H1 (cell line): Measurements from ENCODE around the gene ANKH. TPM values are rescaled to one million over a fixed set of nuclear protein-coding genes. Genes with fewer than 3 reads are reported as not detected.

Experiments used
- CTCF ChIA-PET: fragments of 300-600 bp; sonication (Branson Sonifier 250); formaldehyde crosslinking; loops from one replicate; lab custom pipeline; 2021; ENCODE audit not compliant: partially characterized antibody; lab: Charles Lee
- POLR2A ChIA-PET: fragments of 300-600 bp; sonication (Branson Sonifier 250); formaldehyde crosslinking; loops from one replicate; lab custom pipeline; 2021; ENCODE audit warnings: inconsistent platforms; ENCODE audit not compliant: partially characterized antibody; lab: Charles Lee
- DNase-seq, 2 experiments: peaks; one replicate each; pipeline versions ENCODE4 v3.0.0 to v3.0.0-alpha.2; 2010 to 2022; ENCODE audit warnings: low spot score in 2 of 2, low read depth in 1 of 2, mixed read lengths in 1 of 2
- FAIRE-seq: peaks from 2 replicates; lab custom pipeline; 2011; peaks lifted over from hg19 to GRCh38; lab: Jason Lieb, UNC
- H2AFZ ChIP-seq: 2 replicates; pipeline ENCODE4 v1.8.1; 2012; ENCODE audit warnings: low read length, inconsistent platforms
- H2AK5ac ChIP-seq: 2 replicates; pipeline ENCODE4 v1.6.1; 2013; ENCODE audit warnings: low read depth, low read length
- H2BK120ac ChIP-seq: replicated peaks from 2 replicates; pipeline ENCODE3; 2013; ENCODE audit warnings: low read depth, low read length, inconsistent platforms
- H2BK12ac ChIP-seq: 2 replicates; pipeline ENCODE4 v1.6.1; 2013; ENCODE audit warnings: low read depth, low read length
- H2BK15ac ChIP-seq: 2 replicates; pipeline ENCODE4 v1.6.1; 2013; ENCODE audit warnings: low read length
- H2BK20ac ChIP-seq: 2 replicates; pipeline ENCODE4 v1.6.1; 2013; ENCODE audit warnings: low read length
- H2BK5ac ChIP-seq: 2 replicates; pipeline ENCODE4 v1.6.1; 2013; ENCODE audit warnings: low read depth, low read length
- H3K14ac ChIP-seq: 2 replicates; pipeline ENCODE4 v1.6.1; 2013; ENCODE audit warnings: inconsistent platforms; ENCODE audit not compliant: insufficient read length
- H3K18ac ChIP-seq: 2 replicates; pipeline ENCODE4 v1.6.1; 2013; ENCODE audit warnings: low read length; ENCODE audit errors: extremely low read depth
- H3K23ac ChIP-seq: 2 replicates; pipeline ENCODE4 v1.6.1; 2013; ENCODE audit warnings: inconsistent platforms; ENCODE audit not compliant: insufficient read length
- H3K23me2 ChIP-seq: 2 replicates; pipeline ENCODE4 v1.6.1; 2013; ENCODE audit warnings: low read depth, low read length
- H3K27ac ChIP-seq: 2 replicates; pipeline ENCODE4 v1.6.1; 2011; ENCODE audit warnings: low read depth, low read length, inconsistent platforms
- H3K27me3 ChIP-seq, 4 experiments: replicated peaks in 1 of 4; 1 replicate in 1 of 4; 2 replicates in 3 of 4; pipeline versions ENCODE4 v1.6.1 to v1.8.1; 2011 to 2013; ENCODE audit warnings: low read length in 3 of 4, mild to moderate bottlenecking in 3 of 4, inconsistent platforms in 2 of 4, mixed read lengths in 2 of 4, moderate library complexity in 1 of 4; ENCODE audit not compliant: control insufficient read depth in 3 of 4, insufficient read depth in 3 of 4; ENCODE audit errors: extremely low read depth in 1 of 4
- H3K36me3 ChIP-seq, 4 experiments: 2 replicates each; pipeline versions ENCODE4 v1.6.1 to v1.8.1; 2011 to 2013; ENCODE audit warnings: mild to moderate bottlenecking in 4 of 4, low read length in 3 of 4, moderate library complexity in 2 of 4, control low read depth in 1 of 4, inconsistent platforms in 1 of 4; ENCODE audit not compliant: insufficient read depth in 4 of 4, control insufficient read depth in 2 of 4
- H3K4ac ChIP-seq: replicated peaks from 2 replicates; pipeline ENCODE3; 2013; ENCODE audit warnings: low read length, low read depth, mixed read lengths, inconsistent platforms; ENCODE audit not compliant: insufficient read length
- H3K4me1 ChIP-seq, 4 experiments: replicated peaks in 1 of 4; 1 replicate in 1 of 4; 2 replicates in 3 of 4; pipeline versions ENCODE4 v1.6.1 to v1.8.1; 2011 to 2013; ENCODE audit warnings: low read length in 3 of 4, inconsistent platforms in 2 of 4, mixed read lengths in 1 of 4; ENCODE audit not compliant: insufficient read depth in 4 of 4, control insufficient read depth in 3 of 4
- H3K4me2 ChIP-seq, 2 experiments: 2 replicates each; pipeline versions ENCODE4 v1.6.1 to v1.8.1; 2011 to 2013; ENCODE audit warnings: low read depth in 2 of 2, low read length in 2 of 2, control low read depth in 1 of 2, inconsistent platforms in 1 of 2, mild to moderate bottlenecking in 1 of 2; ENCODE audit not compliant: insufficient read depth in 1 of 2
- H3K4me3 ChIP-seq, 4 experiments: fragments of 200-600, 300-600 bp in 1 of 4; sonication (generic), shearing (Covaris generic), sonication (Bioruptor Twin) in 1 of 4; 2 replicates each; pipeline versions ENCODE4 v1.5.1 to v1.8.1; 2011 to 2016; ENCODE audit warnings: low read length in 4 of 4, low read depth in 3 of 4, control low read depth in 2 of 4, inconsistent platforms in 2 of 4, mild to moderate bottlenecking in 2 of 4, mixed read lengths in 1 of 4, moderate library complexity in 1 of 4; ENCODE audit not compliant: insufficient read depth in 2 of 4; ENCODE audit errors: extremely low read depth in 1 of 4
- H3K56ac ChIP-seq: replicated peaks from 2 replicates; pipeline ENCODE3; 2013; ENCODE audit warnings: low read depth, mild to moderate bottlenecking, mixed read lengths, low read length, inconsistent platforms; ENCODE audit not compliant: insufficient read length
- H3K79me1 ChIP-seq: 2 replicates; pipeline ENCODE4 v1.6.1; 2013; ENCODE audit warnings: low read depth, low read length, control low read depth
- H3K79me2 ChIP-seq, 2 experiments: 2 replicates each; pipeline versions ENCODE4 v1.6.1 to v1.8.1; 2012 to 2013; ENCODE audit warnings: low read length in 2 of 2, mild to moderate bottlenecking in 2 of 2, inconsistent platforms in 1 of 2; ENCODE audit not compliant: insufficient read depth in 2 of 2, control insufficient read depth in 1 of 2
- H3K9ac ChIP-seq, 4 experiments: replicated peaks in 1 of 4; 1 replicate in 1 of 4; 2 replicates in 3 of 4; pipeline versions ENCODE4 v1.6.1 to v1.8.1; 2011 to 2013; ENCODE audit warnings: low read depth in 3 of 4, low read length in 3 of 4, control low read depth in 2 of 4, mild to moderate bottlenecking in 2 of 4, moderate library complexity in 2 of 4, inconsistent platforms in 1 of 4; ENCODE audit errors: extremely low read depth in 1 of 4
- H3K9me3 ChIP-seq, 2 experiments: 2 replicates each; pipeline versions ENCODE4 v1.6.1 to v1.8.1; 2012 to 2013; ENCODE audit warnings: mild to moderate bottlenecking in 2 of 2, moderate library complexity in 2 of 2, control low read depth in 1 of 2, inconsistent platforms in 1 of 2, low read depth in 1 of 2, low read length in 1 of 2, mixed read lengths in 1 of 2; ENCODE audit not compliant: insufficient read depth in 2 of 2
- H4K20me1 ChIP-seq, 2 experiments: replicated peaks in 1 of 2; 2 replicates each; pipeline versions ENCODE3 to v1.8.1; 2011 to 2013; ENCODE audit warnings: inconsistent platforms in 2 of 2, low read length in 2 of 2, mild to moderate bottlenecking in 1 of 2; ENCODE audit not compliant: insufficient read depth in 2 of 2, control insufficient read depth in 1 of 2
- H4K5ac ChIP-seq: 2 replicates; pipeline ENCODE4 v1.6.1; 2013; ENCODE audit warnings: low read length, low read depth, mixed read lengths, inconsistent platforms; ENCODE audit not compliant: insufficient read length
- H4K8ac ChIP-seq: 2 replicates; pipeline ENCODE4 v1.8.0; 2013; ENCODE audit warnings: mild to moderate bottlenecking, moderate library complexity, low read length, inconsistent platforms; ENCODE audit not compliant: insufficient read depth; ENCODE audit errors: extremely low read depth
- H4K91ac ChIP-seq: replicated peaks from 2 replicates; pipeline ENCODE3; 2013; ENCODE audit warnings: low read length, mixed read lengths, inconsistent platforms; ENCODE audit not compliant: insufficient read length
- RBBP5 ChIP-seq: IDR thresholded peaks from 2 replicates; pipeline ENCODE4 v1.7.1; 2012; ENCODE audit warnings: low read depth, mild to moderate bottlenecking, inconsistent platforms, low read length, moderate library complexity, borderline replicate concordance
- SP1 ChIP-seq: IDR thresholded peaks from 2 replicates; pipeline ENCODE4 v1.6.1; 2011; ENCODE audit warnings: low read depth, low read length
- WGBS, 2 experiments: shearing (Covaris generic) in 1 of 2; methylation state at CpG; one replicate each; pipeline versions ENCODE4 v1.1.6 to v1.1.7; 2013 to 2015; ENCODE audit warnings: low lambda C conversion rate in 2 of 2, mixed read lengths in 2 of 2, inconsistent platforms in 1 of 2, low coverage in 1 of 2, missing lambda C conversion rate in 1 of 2; ENCODE audit not compliant: insufficient replicate concordance in 2 of 2, insufficient coverage in 1 of 2, insufficient read length in 1 of 2; ENCODE audit errors: extremely low coverage in 1 of 2, missing lambda C conversion rate in 1 of 2; 5-methylcytosine and 5-hydroxymethylcytosine counted together
- polyA plus RNA-seq, 7 experiments: library from polyadenylated mRNA; depleted of rRNA in 3 of 7; stranded (reverse) in 5 of 7; unstranded in 2 of 7; fragments of >200 nt in 5 of 7; fragments of 200-250 nt in 2 of 7; gene quantifications; 1 replicate in 5 of 7; 2 replicates in 1 of 7; 4 replicates in 1 of 7; pipeline versions ENCODE4 v1.2.1 to v1.2.3, GENCODE V29; 2011 to 2013; ENCODE audit warnings: missing spikeins in 2 of 7, mixed read lengths in 2 of 7
- total RNA-seq: library from RNA; stranded (reverse); fragmentation: NEBNext Ultra II Directional; extraction: Animal tissue kit (Norgen Biotek cat#: 25700); gene quantifications from 2 replicates; pipeline ENCODE4 v1.2.1, GENCODE V29; 2021

Gene ANKH
- total and polyA plus RNA-seq, 2 of the 8 experiments (the other 6 are each of a cell fraction or from before 2014, with no cell fraction given): 5.3 to 13.0 TPM

DNA sequence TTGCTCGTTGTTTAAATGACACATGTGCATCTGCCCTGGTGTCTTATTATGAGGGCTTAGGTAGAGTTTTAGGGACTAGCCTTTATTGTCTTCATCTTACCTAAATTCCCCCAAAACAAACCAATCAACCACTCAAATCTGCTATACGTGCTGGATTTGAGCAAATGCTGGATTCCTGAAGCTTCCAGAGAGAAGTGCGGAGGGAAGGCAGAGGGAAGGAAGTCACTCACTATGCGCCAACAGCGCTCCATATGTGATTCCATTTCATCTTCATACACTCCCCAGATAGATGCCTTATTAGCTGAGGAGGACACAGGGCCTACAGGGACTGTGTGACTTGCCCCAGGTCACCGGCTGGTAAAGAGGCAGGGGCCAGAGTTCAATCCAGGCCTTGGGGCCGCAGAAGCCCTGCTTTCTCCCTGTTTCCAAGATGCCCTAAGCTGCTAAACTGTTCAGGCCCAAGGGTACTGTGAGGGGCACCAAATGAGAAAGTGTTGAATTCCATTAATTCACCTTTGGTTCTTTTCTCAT lies 143.6 kb downstream of the ANKH start:
- H3K36me3 ChIP-seq: no peaks in the 10 kb centered on the region
- peak overlapping the region in 1 of 4 experiments; percentile 29; a peak in 2 of 7 replicates for H3K9ac ChIP-seq
- no peak overlapping the region for H3K4ac ChIP-seq
- FAIRE-seq (no peak), DNase-seq (peak in 1 of 2 experiments; percentile 60)
- WGBS, 2 experiments: 60% methylated on average over 7 of the region's 7 CpGs; no CpG with 5 or more reads in 1 of the 2 experiments
- H3K4me2 ChIP-seq: peak overlapping the region; percentile 56 to 81
- H2BK120ac ChIP-seq: peak overlapping the region; percentile 41
- POLR2A ChIA-PET: interaction anchor here (0.7 to 1.7 kb wide), 4 partner anchors 9 to 145 kb away, joined by 3 to 5 read pairs (median 3); no protein-coding TSS in a partner anchor
- no peaks in the 10 kb centered on the region for H3K79me1 ChIP-seq
- peak overlapping the region in 3 of 4 experiments; percentile 12 to 34 (median 26); a peak in 4 of 8 replicates for H3K4me3 ChIP-seq
- peak overlapping the region; percentile 95 for H2BK5ac ChIP-seq
- peak overlapping the region; percentile 99 for H2BK20ac ChIP-seq
- TF ChIP-seq SP1 (no peak), RBBP5 (peak; percentile 85; the same call in 1 of the 2 replicates)
- peaks cover 8 to 22% (median 17%) of the 10 kb centered on the region in 4 experiments for H3K4me1 ChIP-seq
- H3K79me2 ChIP-seq: no peaks in the 10 kb centered on the region
- H2BK12ac ChIP-seq: peak overlapping the region; percentile 89
- H2AFZ ChIP-seq: no peak overlapping the region; the same call in 1 of the 2 replicates
- no peak overlapping the region for H3K14ac ChIP-seq
- H3K27me3 ChIP-seq: 0 out of 7 replicates have a peak, but pooled peaks cover 0 to 2% (median 0%) of the 10 kb centered on the region in 4 experiments
- no peak overlapping the region for H3K23ac ChIP-seq
- H3K9me3 ChIP-seq: no peaks in the 10 kb centered on the region
- H3K23me2 ChIP-seq: 0 out of 2 replicates have a peak, but pooled peaks cover 3% of the 10 kb centered on the region
- CTCF ChIA-PET: interaction anchor here (0.6 to 5.3 kb wide), 46 partner anchors 8 to 863 kb away, joined by 3 to 93 read pairs (median 5); partner anchors contain the start of gene ANKH
- peak overlapping the region; percentile 5 for H4K91ac ChIP-seq
- no peak overlapping the region for H3K56ac ChIP-seq
- H3K27ac ChIP-seq: 0 out of 2 replicates have a peak overlapping the region, but pooled peaks have one; percentile 37
- peak overlapping the region; percentile 95; the same call in 1 of the 2 replicates for H2BK15ac ChIP-seq
- H4K5ac ChIP-seq: peak overlapping the region; percentile 7
- H4K20me1 ChIP-seq: no peaks in the 10 kb centered on the region
- H4K8ac ChIP-seq: no peak overlapping the region
- peak overlapping the region; percentile 91 for H3K18ac ChIP-seq
- H2AK5ac ChIP-seq: no peak overlapping the region
